GM19455 (cell line): ENCODE results near the gene HBQ1.
"Not testable (repeated sequence)": the region's sequence is repeated elsewhere in the genome, so short reads cannot be mapped to it uniquely, and the experiment has no call there.

ENCODE experiments used
- ATAC-seq: cut with Tn5 transposase; IDR thresholded peaks from one replicate; pipeline ENCODE4 v1.9.1; 2021; ENCODE audit not compliant: unreplicated experiment

The HBQ1 gene

DNA sequence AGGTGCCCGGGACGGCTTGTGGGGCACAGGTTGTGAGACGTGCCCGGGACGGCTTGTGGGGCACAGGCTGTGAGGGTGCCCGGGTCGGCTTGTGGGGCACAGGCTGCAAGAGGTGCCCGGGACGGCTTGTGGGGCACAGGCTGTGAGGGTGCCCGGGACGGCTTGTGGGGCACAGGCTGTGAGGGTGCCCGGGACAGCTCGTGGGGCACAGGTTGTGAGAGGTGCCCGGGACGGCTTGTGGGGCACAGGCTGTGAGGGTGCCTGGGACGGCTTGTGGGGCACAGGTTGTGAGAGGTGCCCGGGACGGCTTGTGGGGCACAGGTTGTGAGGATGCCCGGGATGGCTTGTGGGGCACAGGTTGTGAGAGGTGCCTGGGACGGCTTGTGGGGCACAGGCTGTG is 20.0 kb upstream of the HBQ1 start:
- not testable (repeated sequence) for ATAC-seq

GRCh38 chr16:160691-161190 is 19.5 kb upstream of the HBQ1 start:
- no peak for ATAC-seq

GRCh38 chr16:162271-162991 is 17.8 kb upstream of the HBQ1 start:
- no peak for ATAC-seq

DNA sequence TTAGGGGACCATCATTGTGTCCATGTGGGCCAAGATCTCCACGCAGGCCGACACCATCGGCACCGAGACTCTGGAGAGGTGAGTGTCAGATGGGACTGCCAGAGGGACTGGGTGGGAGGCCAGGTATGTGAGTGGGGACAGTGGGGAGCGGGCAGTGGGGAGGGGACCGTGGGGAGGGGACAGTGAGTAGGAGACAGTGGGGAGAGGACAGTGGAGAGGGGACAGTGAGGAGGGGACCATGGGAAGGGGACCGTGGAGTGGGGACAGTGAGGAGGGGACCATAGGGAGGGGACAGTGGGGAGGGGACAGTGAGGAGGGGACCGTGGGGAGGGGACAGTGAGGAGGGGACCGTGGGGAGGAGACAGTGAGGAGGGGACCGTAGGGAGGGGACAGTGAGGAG is 17.1 kb upstream of the HBQ1 start:
- not testable (repeated sequence) for ATAC-seq

GRCh38 chr16:163696-164095 is 16.6 kb upstream of the HBQ1 start:
- not testable (repeated sequence) for ATAC-seq

GRCh38 chr16:164134-164823 is 16.0 kb upstream of the HBQ1 start:
- ATAC-seq, result not testable (repeated sequence)

- ATAC-seq, result no peak
Measured at GRCh38 chr16:164827-165538, 15.3 kb upstream of the HBQ1 start.

GRCh38 chr16:165539-166374 is 14.5 kb upstream of the HBQ1 start, which contains the start of gene HBM:
Gene HBM (plus strand): TSS chr16:165978. CDS start chr16:165998, 20 bp downstream.
- ATAC-seq, result no peak

GRCh38 chr16:166375-167121 is 13.7 kb upstream of the HBQ1 start:
- no peak for ATAC-seq

DNA sequence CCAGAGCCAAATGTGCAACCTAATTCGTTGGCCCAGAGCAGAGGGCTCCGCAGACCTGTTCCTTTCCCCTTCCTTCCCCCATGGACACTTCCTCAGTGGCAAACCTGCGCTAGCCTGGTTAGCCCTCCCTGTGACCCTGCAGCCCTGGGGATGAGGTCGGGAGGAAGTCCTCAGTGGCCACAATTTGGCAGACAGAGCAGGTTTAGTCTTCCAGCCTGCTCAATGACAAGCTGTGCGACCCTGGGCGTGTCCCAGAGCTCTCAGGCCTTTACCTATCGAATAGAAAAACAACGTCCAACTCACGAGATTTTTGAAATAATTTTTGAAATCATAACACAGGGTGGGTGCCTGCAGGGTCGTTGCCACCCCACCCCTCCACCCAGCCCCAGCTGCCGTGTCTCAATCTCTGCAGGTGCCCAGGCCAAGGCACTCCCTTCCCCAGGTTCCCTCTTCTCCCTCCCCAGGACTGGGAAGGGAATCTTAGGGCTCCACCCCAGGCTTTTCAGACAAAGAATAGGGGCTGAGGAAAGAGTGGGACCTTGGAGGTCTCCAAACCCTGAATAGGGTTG is 13.1 kb upstream of the HBQ1 start:
- ATAC-seq, result no peak

- no peak for ATAC-seq
Measured at GRCh38 chr16:168424-168823, 11.8 kb upstream of the HBQ1 start.

DNA sequence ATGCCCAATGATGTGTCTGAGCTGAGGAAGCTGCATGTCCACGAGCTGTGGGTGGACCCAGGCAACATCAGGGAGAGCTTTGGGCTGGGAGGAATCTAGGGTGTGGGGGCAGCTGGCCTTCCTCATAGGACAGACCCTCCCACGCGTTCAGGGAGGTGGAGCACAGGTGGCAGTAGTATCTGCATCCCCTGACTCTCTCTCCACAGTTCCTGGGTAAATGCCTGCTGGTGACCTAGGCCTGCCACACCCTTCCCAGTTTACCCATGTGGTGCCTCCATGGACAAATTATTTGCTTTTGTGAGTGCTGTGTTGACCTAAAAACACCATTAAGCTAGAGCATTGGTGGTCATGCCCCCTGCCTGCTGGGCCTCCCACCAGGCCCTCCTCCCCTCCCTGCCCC is 11.2 kb upstream of the HBQ1 start:
- no peak for ATAC-seq

GRCh38 chr16:170088-170507 is 10.2 kb upstream of the HBQ1 start:
- ATAC-seq, result not testable (repeated sequence)

- no peak for ATAC-seq
Measured at GRCh38 chr16:170788-171187, 9.5 kb upstream of the HBQ1 start.

DNA sequence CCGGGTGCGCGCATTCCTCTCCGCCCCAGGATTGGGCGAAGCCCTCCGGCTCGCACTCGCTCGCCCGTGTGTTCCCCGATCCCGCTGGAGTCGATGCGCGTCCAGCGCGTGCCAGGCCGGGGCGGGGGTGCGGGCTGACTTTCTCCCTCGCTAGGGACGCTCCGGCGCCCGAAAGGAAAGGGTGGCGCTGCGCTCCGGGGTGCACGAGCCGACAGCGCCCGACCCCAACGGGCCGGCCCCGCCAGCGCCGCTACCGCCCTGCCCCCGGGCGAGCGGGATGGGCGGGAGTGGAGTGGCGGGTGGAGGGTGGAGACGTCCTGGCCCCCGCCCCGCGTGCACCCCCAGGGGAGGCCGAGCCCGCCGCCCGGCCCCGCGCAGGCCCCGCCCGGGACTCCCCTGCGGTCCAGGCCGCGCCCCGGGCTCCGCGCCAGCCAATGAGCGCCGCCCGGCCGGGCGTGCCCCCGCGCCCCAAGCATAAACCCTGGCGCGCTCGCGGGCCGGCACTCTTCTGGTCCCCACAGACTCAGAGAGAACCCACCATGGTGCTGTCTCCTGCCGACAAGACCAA is 7.8 kb upstream of the HBQ1 start, which contains the start of gene HBA2:
HBA2 (plus strand) TSS at position 503 of the 568 bp plus-strand sequence; CDS start at position 540, 37 bp downstream.
- not testable (repeated sequence) for ATAC-seq

DNA sequence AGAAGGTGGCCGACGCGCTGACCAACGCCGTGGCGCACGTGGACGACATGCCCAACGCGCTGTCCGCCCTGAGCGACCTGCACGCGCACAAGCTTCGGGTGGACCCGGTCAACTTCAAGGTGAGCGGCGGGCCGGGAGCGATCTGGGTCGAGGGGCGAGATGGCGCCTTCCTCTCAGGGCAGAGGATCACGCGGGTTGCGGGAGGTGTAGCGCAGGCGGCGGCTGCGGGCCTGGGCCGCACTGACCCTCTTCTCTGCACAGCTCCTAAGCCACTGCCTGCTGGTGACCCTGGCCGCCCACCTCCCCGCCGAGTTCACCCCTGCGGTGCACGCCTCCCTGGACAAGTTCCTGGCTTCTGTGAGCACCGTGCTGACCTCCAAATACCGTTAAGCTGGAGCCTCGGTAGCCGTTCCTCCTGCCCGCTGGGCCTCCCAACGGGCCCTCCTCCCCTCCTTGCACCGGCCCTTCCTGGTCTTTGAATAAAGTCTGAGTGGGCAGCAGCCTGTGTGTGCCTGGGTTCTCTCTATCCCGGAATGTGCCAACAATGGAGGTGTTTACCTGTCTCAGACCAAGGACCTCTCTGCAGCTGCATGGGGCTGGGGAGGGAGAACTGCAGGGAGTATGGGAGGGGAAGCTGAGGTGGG is 6.9 kb upstream of the HBQ1 start:
- ATAC-seq, result not testable (repeated sequence)

DNA sequence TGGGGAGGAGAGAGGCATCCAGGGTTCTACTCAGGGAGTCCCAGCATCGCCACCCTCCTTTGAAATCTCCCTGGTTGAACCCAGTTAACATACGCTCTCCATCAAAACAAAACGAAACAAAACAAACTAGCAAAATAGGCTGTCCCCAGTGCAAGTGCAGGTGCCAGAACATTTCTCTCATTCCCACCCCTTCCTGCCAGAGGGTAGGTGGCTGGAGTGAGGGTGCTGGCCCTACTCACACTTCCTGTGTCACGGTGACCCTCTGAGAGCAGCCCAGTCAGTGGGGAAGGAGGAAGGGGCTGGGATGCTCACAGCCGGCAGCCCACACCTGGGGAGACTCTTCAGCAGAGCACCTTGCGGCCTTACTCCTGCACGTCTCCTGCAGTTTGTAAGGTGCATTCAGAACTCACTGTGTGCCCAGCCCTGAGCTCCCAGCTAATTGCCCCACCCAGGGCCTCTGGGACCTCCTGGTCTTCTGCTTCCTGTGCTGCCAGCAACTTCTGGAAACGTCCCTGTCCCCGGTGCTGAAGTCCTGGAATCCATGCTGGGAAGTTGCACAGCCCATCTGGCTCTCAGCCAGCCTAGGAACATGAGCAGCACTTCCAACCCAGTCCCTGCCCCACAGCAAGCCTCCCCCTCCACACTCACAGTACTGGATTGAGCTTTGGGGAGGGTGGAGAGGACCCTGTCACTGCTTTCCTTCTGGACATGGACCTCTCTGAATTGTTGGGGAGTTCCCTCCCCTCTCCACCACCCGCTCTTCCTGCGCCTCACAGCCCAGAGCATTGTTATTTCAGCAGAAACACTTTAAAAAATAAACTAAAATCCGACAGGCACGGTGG is 6.1 kb upstream of the HBQ1 start:
- ATAC-seq, result not testable (repeated sequence)
